Measurements from ENCODE around the gene RHBDF2.

DNA sequence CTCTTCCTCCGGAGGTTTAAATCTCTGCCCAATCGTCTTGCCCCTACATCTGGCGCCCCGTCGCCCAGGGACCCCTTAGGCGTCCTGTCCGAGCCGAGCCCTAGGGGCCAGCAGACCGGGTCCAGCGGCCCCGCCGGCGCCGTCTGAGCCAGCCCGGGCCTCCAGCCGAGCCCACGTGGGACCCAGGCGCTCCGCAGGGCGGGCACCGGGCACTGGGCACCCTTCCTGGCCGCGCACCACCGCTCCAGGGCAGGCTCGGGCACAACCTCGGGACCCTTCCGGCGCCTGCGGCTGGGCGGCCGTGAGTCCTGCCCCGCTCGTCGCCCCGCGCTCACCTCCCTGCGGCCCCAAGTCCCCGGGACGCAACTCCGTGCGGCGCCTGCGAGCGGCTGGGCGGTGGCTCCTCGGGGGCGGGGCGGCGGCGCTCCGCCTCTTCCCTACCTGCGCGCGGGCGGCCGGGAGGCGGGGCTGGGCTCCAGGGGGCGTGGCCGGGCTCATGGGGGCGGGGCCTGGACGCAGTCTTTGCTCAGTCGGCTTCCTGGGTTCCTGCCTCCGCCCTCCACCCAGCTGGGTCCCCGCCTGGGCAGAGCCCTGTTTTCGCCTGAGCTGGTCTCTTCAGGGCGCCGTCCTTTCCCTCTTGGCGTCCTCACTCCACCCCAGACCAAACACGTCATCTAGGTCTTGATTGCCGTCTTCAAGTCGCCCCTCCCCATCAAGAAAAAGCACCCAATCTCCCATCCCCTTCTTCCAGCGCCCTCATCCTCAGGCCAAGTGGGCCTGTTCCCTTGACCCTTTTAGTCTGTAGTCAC lies at the start of gene RHBDF2:
- TF ChIP-seq, protein P1, sequence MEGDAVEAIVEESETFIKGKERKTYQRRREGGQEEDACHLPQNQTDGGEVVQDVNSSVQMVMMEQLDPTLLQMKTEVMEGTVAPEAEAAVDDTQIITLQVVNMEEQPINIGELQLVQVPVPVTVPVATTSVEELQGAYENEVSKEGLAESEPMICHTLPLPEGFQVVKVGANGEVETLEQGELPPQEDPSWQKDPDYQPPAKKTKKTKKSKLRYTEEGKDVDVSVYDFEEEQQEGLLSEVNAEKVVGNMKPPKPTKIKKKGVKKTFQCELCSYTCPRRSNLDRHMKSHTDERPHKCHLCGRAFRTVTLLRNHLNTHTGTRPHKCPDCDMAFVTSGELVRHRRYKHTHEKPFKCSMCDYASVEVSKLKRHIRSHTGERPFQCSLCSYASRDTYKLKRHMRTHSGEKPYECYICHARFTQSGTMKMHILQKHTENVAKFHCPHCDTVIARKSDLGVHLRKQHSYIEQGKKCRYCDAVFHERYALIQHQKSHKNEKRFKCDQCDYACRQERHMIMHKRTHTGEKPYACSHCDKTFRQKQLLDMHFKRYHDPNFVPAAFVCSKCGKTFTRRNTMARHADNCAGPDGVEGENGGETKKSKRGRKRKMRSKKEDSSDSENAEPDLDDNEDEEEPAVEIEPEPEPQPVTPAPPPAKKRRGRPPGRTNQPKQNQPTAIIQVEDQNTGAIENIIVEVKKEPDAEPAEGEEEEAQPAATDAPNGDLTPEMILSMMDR (conservative IDR thresholded peaks at IDR 0.05 in 1 of 2, IDR thresholded peaks at IDR 0.05 in 1 of 2; ENCODE audit: extremely low read depth in 1 of 2, insufficient read depth in 1 of 2, low read depth in 1 of 2, low read length in 2 of 2) = no peak
- TF ChIP-seq EZH2 (IDR thresholded peaks at IDR 0.05; ENCODE audit: borderline replicate concordance, low read length) = no peak

Measured in mammary epithelial cell (primary cell).